ENCODE results near the gene AKR1B15.
"Not testable (repeated sequence)": the region's sequence is repeated elsewhere in the genome, so short reads cannot be mapped to it uniquely, and the experiment has no call there.

Gene AKR1B15

DNA sequence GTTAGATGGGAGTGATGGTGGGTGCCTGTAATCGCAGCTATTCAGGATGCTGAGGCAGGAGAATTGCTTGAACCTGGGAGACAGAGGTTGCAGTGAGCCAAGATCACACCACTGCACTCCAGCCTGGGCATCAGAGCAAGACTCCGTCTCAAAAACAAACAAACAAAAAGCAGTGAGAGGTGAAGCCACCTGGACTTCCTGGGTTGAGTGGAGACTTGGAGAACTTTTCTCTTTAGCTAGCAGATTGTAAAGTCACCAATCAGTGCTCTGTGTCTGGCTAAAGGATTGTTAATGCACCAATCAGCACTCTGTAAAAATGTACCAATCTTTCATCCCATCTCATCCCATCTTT lies 14.5 kb downstream of the AKR1B15 start:
- not testable (repeated sequence) for DNase-seq (ENCODE audit: low read depth)

DNA sequence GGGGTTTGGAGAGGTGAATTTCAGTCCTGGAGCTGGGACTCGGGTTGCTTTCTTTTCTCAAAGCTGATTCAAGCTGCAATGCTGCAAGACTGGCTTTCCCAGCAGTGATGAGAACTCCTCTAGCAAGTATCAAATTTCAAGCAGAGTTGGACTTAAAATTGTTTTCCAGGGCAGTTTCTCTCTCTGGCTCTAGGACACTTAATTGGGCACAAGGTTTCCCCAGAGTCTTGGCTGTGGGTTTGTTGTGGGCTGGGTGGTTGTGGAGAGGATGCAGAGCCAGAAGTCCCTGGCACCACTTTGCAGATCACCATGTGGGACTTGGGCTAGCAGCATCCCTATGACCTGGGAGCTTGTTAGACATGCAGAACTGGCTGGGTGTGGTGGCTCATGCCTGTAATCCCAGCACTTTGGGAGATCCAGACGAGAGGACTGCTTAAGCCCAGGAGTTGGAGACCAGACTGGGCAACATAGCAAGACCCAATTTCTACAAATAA lies 16.8 kb downstream of the AKR1B15 start:
- DNase-seq (ENCODE audit: low read depth) = no peak

DNA sequence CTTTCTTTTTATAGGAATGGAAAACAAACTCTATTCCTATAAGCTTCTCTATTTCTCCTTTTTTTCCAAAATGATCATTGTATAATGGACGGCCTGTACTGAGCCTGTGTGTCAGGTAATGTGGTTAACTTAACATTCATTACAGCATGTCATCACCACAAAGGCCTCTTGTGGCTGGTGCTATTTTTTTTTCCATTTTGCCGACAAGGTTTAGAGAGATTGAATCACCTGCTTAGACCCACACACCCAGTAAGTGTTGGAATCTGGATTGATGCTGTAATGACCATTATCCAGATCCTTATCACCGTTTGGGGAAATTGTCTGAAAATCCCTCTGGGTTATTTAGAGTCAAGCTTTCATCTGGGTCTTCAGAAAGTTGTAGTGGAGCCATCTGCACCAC lies 18.5 kb downstream of the AKR1B15 start:
- no peak for DNase-seq (ENCODE audit: low read depth)

DNA sequence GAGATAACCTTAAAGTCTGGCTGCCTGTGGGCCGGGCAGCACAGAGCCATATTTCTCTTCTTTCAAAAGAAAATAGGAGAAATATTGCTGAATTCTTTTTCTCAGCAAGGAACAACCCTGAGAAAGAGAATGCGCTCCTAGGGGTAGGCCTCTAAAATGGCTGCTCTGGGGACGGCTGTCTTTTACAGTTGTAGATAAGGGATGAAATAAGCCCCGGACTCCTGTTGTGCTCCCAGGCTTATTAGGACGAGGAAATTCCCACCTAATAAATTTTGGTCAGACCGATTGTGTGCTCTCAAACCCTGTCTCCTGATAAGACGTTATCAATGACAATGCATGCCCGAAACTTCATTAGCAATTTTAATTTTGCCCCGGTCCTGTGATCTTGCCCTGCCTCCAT lies 21.1 kb downstream of the AKR1B15 start:
- DNase-seq (ENCODE audit: low read depth) = not testable (repeated sequence)

DNA sequence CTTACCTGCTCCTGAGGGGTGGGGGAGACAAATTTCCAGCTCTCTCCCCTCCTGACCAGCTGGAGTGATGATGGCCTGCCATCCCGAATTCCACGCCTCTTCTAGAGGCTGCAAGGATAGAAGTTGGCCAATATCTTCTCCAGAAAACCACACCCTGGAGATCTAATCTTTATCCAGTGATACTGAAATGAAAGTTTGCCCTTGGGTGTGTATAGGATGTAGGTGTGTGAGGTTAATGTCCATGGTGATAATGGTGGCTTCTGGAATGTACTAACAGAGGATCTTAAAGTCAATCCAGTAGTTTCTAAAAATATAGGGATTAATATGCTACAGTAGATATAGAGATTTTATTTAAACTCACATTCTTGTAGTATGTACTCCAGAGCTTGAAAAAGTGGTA lies 22.2 kb downstream of the AKR1B15 start:
- DNase-seq (ENCODE audit: low read depth) = no peak

DNA sequence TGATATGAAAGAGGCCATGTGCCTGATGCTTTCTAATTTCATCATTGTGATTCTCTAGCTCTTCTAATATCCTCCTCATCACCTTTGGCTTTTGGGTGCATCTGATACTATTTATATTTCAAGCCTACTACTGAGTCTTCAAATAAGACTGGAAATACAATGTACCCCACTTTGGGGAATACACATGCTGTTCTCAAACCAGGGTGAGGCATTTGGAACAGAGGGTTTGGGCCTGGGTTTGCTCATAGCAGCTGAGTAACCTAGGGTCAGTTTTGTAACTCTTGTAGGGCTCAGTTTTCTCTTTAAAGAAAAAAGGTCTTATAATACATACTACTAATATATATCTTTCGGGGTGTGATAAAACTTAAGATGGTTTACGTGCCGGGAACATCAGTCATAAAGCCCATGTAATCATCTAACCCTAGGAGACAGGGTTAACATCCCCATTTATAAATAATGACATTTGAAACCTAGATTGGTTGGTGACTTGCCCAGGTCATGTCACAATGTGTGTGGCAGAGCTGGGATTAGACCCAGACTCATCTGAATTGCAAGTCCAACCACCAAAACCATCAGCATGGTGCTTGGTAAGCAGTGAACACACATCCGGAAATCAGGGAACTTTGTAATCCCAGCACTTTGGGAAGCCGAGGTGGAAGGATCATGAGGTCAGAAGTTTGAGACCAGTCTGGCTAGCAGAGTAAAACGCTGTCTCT lies 23.0 kb downstream of the AKR1B15 start:
- DNase-seq (ENCODE audit: low read depth) = no peak

DNA sequence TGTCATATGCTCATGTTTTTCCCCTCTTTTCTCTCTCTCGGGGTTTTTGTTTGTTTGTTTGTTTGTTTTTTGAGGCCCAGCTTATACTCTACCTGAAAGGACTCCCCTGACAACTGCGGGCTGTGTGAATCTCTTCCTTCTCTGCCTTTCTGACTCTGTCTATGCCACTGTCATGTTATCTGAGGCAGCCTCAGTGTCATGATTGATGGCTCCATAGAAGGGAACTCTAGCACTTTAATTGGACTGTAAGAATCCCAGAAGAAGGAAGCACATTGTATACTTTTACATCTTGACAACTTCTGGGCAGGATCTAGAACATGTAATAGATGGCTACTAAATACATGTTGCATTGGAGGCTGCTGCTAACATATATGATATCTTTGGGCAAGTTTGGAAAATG lies 25.4 kb downstream of the AKR1B15 start:
- no peak for DNase-seq (ENCODE audit: low read depth)

DNA sequence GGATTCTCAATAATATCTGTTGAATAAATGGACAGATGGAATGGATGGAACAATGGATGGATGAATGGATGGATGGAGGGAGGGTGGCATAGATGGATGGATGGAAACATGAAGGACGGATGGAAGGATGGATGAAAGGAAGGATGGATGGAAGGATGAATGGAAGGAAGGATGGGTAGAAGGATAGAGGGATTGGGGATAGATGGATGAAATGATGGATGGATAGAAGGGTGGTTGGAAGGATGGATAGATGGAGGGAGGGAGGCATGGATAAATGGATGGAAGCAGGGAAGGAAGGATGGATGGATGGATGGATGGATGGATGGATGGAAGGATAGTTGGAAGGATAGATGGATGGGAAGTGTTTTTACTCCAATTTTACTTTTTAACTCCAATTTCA lies 35.4 kb downstream of the AKR1B15 start:
- DNase-seq (ENCODE audit: low read depth) = no peak

DNA sequence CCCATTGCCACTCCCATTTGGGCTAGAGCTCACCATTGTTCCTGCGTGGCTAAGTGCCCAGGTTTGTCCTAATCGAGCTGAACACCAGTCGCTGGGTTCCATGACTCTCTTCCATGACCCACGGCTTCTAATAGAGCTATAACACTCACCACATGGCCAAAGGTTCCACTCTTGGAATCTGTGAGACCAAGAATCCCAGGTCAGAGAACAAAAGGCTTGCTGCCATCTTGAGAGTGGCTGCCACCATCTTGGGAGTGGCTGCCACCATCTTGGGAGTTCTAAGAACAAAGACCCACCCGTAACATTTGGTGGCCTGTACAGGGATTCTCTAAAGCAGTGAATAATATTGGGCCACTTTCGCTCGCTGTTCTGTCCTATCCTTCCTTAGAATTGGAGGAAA lies 37.0 kb downstream of the AKR1B15 start:
- no peak for DNase-seq (ENCODE audit: low read depth)

DNA sequence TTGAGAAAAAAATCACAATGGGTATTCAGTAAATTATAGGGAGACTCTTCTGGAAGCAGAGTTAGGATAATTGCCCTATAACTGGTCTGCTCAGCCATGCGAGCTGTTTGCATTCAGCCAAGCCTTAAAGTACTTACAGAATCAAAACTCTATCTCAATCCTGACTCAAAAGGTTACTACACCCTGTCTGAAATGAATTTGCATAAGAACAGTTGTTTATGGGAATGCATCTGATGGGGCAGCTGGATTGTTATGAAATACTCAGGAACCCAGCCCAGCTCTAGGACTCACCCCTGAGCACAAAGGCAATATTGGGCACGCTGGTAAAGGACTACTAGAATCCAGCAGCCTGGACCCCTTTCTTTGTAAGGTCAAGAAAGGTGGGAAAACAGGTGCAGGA lies 38.8 kb downstream of the AKR1B15 start:
- no peak for DNase-seq (ENCODE audit: low read depth)

DNA sequence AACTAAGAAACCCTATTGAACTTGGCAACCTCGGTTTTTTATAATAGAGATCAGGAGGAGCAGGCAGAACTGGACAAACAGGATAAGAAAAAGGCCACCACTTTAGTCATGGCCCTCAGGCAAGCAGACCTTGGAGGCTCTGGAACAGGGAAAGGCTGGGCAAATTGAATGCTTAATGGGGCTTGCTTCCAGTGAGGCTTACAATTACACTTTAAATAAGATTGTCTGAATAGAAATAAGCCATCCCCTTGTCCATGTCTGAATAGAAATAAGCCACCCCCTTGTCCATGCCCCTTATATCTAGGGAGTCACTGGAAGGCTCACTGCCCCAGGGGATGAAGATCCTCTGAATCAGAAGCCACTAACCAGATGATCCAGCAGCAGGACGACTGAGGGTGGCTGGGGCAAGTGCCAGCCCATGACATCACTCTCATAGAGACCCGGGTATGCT lies 40.6 kb downstream of the AKR1B15 start:
- no peak for DNase-seq (ENCODE audit: low read depth)

DNA sequence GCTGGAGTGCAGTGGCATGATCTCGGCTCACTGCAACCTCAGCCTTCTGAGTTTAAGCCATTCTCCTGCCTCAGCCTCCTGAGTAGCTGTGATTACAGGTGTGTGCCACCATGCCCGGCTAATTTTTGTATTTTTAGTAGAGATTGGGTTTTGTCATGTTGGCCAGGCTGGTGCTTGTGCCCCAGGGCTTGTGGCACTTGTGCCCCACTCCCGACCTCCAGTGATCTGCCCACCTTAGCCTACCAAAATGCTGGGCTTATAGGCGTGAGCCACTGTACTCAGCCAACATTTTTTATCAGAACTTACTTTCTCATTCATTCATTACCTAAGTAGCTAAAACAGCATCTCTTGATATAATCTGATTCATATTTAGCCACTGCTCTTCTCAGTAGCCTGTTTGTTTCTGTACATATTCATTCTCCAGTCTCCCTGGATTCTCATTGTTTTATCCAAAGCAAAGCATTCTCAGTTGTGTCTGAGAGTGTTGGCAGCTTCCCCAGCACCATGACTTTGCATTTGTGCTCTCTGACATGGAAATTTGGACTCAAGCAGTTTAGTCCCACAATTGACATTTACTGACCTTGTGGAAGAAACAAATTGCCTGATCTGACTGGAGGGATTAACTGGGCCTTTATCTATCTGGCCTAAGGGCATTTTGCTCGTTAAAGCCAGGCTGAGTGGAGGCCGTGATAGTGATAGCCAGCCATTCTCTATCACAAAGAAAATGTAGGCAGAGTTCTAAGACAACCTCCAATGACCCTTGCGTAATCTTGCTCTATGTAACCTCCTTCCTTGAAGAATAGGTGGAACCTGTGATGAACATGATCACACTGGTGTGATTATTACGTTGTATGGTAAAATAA lies 44.9 kb downstream of the AKR1B15 start:
- DNase-seq (ENCODE audit: low read depth) = no peak

DNA sequence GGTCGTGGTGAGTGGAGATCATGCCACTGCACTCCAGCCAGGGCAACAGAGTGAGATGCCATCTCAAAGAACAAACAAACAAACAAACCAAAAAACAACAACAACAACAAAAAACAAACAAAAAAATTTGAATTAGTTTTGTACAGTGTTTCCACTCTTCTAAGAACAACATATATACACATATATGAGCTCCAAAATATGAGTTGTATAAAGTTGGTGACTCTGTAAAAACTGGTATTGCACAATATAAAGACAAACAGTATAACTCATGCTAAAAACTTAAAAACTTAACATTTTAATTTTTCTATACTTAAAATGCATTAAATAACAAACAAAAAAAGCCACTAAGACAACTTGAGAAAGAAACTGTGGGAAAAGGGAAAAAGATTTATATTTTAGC lies 46.0 kb downstream of the AKR1B15 start:
- no peak for DNase-seq (ENCODE audit: low read depth)

DNA sequence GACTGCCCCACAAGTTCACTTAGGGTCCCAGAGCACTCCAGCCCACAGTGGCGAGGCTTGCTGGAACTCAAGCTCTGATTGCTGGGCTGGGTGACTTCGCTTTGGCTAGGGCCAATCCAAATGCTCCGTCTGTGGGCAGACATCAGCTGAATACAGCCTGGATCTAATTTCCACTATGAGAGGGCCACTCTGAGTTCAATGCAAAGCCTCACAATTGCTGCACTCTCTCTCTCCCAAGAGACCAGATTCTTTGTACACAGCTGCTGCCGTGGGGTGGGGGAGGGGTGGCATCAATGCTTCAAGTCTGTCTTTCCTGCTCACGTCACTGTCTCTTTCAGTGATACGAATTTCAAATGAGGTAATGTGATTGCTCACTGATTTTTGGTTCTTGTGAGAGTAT lies 50.5 kb downstream of the AKR1B15 start:
- no peak for DNase-seq (ENCODE audit: low read depth)

DNA sequence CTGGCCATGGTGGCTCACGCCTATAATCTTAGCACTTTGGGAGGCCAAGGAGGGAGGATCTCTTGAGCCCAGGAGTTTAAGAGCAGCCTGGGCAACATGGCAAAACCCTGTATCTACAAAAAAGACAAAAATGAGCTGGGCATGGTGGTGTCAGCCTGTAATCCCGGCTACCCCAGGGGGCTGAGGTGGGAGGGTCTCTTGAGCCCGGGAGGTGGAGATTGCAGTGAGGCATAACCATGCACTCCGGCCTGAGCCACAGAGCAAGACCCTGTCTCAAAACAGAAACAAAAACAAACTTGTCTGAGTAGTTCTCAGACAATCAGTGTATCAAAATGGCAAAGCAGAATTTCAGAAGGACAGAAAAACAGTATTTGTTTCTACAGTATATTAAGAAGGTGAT lies 52.5 kb downstream of the AKR1B15 start:
- DNase-seq (ENCODE audit: low read depth) = no peak

DNA sequence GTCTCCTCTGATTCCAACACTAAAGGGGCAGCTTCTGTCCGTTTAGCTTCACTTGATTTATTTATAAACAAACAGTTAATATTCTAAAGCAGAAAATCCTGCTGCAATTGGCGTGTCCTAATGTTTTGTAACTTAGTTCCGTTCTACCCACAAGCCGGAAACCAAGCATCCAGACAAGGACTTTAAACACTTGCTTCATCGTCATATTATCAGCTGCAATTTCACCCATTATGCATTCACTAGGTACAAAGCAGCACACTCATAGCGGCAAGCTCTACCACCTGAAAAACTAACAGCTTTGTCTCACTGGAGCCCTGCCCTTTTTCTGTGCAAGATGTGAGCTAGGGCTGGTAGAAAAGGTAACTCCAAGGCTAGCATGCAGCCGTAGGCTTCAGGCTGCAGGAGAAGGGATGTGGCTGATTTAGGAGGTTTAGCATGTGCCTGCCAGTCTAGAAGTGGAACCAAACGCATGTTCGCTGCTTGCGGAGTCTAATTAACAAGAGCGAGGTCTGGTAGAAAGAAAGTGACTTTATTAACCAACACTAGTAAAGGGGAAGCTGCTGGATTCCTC lies 54.1 kb downstream of the AKR1B15 start:
- no peak for DNase-seq (ENCODE audit: low read depth)

DNA sequence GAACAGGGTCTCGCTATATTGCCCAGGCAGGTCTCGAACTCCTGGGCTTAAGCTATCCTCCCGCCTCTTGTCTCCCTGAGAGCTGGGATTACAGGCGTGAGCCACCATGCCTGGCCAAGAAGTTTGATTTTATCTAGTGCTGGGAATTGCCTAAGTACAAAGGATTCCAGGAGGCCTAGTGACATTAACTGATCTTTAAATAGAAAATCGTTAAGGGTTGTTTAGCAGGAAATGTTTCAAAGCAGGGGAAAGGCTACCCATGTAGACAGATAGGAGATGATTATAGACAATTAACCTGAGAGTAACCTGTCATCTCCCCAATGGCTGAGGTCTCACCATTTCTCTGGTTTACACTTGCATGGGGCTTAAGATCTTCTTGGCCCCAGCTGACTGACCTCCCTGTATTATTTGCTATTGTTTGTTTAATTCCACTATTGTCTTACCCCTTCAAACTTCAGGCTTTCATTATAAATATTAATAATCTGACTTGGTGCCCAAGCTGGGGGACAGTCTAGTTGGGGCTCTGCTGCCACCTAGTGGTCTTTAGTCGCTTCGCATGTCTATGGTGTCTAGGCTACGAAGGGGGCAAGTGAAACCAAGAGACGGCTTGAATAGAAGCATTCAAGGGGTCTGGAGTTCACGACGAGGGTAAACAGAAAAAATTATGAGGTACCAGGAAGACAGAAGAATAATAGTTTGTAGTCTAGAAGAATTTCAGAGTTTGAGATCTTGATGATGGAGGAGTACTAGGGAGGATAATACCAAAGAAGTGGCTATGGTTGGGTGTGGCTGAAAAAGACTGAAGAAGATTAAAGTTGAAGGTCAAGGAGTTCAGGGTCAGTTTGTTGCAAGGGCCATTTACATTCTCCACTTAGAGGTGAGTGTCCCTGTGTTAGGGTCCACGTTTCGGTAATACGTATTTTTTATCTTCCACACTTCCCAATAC lies 57.3 kb downstream of the AKR1B15 start:
- DNase-seq (ENCODE audit: low read depth) = peak; percentile 31

DNA sequence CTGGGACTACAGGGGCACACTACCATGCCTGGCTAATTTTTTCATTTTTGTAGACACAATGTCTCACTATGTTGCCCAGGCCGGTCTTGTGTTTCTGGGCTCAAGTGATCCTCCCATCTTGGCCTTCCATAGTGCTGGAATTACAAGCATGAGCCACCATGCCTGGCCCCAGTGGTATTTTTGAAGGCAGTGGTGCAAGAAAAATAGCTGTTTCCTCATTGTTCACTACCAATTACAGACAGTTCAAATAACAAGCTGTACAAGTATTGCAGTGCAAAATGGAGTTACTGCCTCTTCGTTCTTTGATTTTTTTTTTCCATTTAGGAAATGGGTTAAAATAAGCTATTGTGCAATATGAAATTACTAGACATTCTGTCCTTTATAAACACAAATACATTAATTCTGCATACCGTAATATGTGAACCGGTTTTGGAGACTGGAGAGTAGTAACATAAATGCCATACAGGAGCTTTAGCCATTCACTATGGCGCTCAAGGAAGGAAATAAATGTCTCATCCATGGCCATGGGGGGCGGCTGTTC lies 62.8 kb downstream of the AKR1B15 start:
- DNase-seq (ENCODE audit: low read depth) = no peak

DNA sequence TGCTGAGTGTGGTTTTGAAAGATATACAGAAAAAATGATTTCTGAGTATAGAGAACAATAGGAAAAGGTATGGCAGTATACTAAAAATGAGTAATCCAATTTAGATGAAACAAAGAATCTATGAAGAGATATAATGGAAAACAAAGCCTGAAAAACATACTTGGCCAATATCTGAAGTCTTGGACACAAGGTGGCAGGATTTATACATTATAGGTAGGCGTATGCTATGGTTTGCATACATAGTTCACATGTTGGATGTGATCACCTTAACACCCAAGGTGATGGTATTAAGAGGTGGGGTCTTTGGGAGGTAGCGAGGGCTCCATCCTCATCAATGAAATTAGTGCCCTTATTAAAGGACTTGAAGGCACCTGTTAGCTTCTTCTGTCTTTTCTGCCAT lies 63.3 kb downstream of the AKR1B15 start:
- no peak for DNase-seq (ENCODE audit: low read depth)

DNA sequence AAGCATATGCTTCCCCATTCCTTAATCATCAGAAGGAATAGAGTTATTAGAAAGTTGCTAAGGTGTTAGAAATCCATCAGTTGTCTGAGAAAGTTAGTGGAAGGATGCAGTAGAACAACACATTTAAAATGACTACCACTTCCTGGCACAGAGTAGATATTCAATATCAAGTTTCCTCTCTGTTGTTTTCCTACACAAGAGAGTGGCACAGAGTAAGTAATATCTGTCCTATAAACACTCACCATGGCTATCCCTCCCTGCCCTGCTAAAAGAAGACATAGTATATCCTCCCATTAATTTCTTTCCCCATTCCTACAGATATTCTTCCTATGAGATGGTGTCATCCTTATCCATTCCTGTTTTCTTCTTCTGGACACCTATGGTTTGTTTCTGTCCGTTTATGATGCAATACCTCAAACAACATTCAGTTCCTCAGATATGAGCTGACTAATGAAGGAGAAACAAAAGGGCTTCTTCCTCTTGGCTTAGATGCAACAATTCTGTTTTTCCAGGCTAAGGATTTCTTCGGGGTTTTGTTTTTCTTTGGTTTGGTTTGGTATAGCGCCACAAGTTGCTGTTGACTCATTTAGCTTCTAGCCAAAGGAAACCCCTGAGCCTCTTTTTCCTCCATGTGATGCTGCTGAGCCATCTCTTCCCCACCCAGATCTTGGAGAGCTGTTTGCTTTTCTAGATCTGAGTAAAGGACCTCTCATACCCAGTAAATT lies 64.9 kb downstream of the AKR1B15 start:
- DNase-seq (ENCODE audit: low read depth) = no peak

DNA sequence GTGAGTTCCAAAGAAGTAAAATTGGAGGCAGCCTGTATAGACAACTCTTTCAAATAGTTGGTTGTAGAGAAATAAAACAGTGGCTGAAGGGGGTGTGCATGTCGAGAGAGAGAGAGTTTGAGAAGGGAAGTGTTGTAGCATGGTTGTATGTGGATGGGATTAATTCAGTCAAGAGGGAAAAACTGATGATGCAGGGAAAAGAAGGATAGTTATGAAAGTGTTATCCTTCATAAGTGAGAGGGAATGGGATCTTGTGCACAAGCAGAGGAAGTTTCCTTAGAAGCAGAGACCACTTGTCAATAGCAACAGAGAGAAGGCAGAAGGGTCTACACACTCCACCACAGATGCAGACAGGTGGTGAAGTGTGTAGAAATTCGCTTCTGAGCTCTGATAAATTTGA lies 67.7 kb downstream of the AKR1B15 start:
- no peak for DNase-seq (ENCODE audit: low read depth)
